NCI-H526 (cell line): ENCODE results near the gene SND1.

ENCODE experiments used
- DNase-seq, 2 experiments: peaks; one replicate each; lab custom pipeline; 2025; lab: John Stamatoyannopoulos, UW

Gene SND1

DNA sequence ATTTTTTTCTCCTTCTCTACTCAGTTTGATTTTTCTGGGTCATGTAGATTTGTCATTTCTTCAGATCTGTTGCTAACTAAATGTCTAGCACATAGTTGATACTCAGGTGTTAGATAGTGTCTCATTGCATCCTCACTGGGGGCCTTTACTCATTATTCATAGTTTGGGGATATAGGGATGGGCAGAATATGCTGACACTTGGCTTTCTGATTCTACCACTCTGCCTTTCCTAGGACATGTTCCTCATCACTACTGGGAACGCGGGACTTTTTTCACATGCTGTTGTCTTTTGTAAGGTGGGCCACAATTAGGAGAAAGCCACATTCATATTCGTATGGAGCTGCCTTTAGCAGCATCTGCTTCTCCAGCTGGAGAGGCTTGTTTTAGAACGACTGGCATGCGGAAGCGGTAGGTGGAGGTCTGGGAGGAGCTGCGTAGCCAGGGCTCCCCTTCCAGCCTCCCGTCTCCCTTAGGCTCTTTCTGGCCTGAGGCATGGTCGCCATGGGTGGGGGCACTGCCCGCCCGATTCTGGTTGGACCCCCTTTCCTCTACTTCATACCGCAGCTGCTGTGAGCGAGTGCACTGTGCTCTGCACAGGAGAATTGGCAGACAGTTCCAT, 78.8 kb downstream of the SND1 start:
- no peak for DNase-seq

DNA sequence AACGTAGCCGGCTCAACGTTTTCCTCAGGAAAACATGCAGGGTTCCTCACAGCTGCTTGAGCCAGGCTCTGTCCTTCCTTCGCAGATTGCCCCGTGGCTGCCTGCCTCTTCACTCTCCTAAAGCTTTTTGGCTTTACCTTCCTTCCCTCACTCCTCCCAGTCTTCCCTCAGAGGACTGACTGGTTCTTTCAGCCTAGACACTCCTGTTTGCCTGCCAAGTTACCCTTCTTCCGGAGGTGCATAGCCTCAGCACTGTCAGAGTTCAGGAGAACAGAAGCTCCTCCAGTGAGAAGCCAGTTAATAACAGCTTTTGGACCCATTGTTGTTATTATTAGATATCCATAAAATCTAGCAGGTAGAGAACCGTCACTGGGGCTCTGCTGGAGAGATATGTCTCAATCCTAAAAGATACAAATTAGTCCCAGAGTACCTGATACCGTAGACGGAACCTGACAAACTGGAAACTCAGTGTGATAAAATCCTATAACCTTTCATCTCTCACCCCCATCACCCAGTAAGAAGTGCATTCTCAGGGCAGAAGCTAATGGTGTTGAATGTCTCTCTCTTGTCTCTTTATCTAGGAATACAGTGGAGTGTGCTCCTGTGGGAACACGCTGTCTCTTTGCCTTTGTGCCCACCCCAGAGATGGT, 79.6 kb downstream of the SND1 start:
- DNase-seq, result no peak

DNA sequence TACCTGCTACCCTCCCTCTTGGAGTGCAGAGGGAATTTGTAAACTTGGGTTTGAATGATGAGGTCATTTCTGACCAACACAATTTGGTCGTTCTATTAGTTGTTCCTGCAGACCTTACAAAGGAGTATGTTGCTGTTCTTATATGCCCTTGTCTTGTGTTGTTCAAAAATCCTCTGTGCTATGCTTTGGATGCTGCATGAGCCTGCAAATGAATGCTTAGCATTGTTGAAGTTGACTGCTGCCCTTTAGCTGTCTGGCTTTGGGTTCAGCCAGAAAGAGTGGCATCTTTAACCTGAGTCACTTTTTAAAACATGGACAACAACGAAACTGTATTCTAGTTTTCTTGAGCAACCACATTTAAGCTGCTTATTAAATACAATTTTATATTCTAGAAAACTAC, 80.3 kb downstream of the SND1 start:
- no peak for DNase-seq

DNA sequence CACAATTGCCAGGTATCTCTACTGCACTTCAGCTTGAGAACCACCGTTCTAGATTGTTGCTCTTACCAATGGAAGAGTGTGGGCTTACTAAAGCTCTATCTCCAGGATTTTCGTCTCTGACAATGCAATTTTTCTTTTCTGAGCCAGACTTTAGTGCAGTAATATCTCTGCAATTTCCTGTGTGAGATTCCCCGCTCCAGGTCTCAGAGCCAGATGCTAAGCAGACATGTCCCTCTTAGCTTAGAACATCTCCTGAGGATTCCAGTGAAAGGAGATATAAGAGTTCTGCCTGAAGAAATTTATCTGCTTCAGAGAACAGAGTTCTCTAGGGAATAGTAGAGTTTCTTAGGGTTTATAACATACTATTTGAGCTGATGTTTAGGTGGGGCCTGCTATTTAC, 82.0 kb downstream of the SND1 start:
- DNase-seq, result no peak

DNA sequence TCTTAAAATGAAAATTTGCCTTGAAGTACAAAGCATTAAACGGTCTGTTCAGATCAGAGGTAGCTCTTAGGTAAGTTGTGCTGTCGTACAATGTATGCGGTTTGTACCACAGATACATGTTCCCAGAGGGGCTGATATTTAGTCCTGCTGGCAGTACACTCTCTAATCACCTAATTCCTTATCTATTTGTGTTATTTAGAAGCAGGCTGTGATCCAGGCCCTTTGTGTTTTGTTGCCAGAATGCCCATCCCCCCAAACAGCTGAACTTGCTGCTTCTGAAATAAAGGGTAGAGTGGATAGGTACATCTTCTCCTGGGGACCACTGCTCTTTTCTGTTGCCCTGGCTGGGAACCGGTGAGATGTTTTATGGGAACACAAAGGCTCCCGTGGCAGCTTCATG, 84.5 kb downstream of the SND1 start:
- DNase-seq, result no peak

GRCh38 chr7:127738859-127739258, 86.9 kb downstream of the SND1 start:
- DNase-seq, result no peak

- DNase-seq, result no peak
Measured at GRCh38 chr7:127741764-127742375, 89.9 kb downstream of the SND1 start.

DNA sequence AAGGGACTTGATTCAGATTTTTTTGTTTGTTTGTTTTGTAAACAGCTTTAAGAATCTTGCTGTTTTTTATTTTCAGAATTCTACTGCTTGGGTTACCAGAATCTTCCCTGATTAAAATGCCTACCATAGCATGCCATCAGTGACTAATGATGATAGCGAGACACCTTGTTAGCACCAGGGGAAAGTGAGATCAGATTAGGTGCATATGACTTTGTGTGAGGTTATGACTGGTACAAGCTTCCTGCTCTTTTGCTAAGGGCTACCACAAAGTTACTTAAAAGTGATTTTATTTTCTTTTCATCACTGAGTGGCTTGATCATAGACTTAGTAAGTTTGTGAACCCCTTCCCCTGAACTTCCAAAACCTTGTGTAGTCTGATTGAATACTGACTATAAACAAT, 93.5 kb downstream of the SND1 start:
- no peak for DNase-seq

GRCh38 chr7:127751062-127751461, 99.1 kb downstream of the SND1 start:
- DNase-seq, result no peak

GRCh38 chr7:127751490-127752448, 99.8 kb downstream of the SND1 start:
- no peak for DNase-seq

DNA sequence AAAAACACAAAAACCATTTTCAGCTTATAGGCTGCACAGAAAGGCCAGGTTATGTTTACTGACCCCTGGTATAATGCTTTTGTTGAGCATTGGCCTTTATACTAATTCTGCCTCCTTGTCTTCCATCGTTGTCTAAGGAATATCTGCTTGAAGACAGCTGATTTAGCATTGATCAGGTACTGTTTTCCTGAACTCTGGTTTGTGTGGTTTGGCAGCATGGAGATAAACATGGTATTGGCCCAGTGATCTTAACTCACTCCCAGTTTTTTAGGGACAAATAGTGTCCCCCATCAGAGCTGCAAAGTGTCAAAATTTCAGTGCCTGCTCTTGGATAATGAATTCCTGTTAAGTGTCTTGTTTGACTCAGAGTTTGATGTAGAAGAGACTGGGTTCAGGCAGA, 100.8 kb downstream of the SND1 start:
- DNase-seq, result no peak

DNA sequence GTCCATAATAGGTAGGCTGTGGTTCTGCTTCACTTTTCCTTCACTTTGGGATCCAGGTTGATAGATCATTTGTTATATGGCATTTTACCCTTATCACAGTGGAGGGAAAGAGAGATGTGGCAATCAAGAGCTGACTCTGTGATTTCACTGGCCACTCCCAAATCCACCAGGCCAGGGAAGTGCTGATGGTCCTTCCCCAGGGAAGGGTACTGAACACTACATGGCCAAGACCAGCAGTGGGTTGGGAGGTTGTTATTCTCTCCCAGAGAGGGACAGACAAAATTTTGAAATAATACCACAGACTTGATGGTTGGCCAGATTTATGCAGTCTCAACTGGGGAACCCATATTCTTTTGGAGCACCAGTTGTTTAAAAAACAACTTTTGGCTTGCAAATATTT, 102.5 kb downstream of the SND1 start:
- no peak for DNase-seq

DNA sequence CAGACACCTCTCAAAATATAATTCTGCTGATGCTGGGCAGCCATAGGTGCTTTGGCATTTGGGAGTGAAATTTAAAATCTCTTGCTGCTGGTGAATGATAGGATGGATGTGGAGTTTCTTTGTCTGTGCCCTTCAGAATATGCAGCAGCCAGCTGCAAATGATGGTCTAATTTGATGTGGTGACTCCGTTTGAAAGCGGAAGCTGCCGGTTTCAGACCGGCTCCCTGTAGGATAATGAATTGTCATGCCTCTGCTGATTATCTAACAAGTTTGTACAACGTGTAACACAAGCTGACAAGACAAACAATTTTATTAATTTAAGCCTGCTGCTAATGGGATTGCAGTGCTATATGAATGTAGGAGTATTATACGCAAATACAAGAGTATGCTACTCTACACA, 103.5 kb downstream of the SND1 start:
- DNase-seq, result peak; percentile 37 to 52

- DNase-seq, result no peak
Measured at GRCh38 chr7:127755965-127756364, 104.0 kb downstream of the SND1 start.

DNA sequence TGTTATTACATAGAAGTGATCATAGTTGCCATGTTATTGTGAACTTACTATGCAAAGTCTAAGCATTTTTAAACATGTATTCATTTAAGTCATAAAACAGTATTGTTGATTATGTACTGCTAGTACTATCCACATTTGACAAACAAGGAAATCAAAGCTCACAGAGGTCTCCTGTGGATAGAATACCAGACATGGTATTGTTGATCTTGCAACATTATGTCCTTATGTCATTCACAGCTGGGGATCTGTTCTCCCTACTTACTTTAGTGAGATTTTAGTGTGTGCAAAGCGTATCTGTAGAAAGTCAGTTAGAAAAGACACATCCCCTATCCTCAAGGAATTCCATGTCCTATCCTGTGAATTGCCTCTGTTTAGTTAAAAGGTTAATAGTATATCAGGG, 106.1 kb downstream of the SND1 start:
- DNase-seq, result no peak

DNA sequence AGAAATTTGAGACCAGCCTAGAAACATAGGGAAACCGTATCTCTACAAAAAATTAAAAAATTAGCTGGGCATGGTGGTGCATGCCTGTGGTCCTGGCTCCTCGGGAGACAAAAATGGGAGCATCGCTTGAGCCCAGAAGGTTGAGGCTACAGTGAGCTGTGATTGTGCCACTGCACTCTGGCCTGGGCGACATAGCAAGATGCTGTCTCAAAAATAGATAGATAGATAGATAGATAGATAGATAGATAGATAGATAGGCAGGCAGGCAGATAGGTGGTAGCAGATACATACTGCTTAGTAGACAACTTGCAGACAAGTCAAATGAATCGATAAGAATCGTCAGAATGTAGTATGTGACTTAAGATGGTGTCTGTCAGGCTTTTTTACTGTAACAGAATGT, 106.9 kb downstream of the SND1 start:
- DNase-seq, result no peak

- no peak for DNase-seq
Measured at GRCh38 chr7:127759945-127760421, 108.0 kb downstream of the SND1 start.

- DNase-seq, result no peak
Measured at GRCh38 chr7:127760436-127761031, 108.5 kb downstream of the SND1 start.

DNA sequence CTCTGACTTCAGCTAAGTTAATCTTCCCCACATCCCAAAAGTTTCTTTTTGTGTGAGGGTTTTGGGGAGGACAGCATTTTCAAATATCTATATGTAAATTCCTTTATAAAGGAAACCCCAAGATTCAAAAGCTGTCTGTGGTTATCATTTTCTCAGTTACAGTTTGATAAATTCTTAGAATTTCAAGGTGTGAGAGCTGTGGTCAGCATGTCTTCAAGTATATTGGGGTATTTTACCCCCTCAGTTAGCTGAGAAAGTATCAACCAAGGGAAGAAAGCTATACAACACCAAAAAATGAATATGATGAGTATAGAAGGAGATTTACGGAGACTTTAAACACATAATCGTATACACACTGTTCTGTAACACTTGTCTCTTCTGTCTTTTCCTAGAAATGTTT, 109.2 kb downstream of the SND1 start:
- no peak for DNase-seq

DNA sequence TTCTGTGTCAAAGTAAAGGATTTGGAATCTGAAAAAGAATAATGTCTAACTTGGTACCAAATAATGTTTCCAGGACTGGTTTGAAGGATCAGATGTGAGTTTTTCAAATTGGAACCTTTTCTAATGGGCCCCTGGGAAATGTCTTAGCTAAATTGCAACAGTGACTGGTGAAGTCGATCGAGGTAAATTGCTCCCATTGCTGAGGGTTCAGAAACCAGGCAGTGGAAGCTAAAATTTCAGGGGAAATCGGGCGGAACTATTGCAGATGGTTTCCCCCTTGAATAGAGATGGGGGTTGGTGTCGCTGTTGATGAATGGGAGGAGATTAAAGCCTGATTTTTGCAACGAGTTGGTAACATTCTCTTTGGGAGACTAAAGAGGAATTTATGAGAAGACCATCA, 112.7 kb downstream of the SND1 start:
- no peak for DNase-seq

GRCh38 chr7:127765150-127765549, 113.2 kb downstream of the SND1 start:
- DNase-seq, result no peak

DNA sequence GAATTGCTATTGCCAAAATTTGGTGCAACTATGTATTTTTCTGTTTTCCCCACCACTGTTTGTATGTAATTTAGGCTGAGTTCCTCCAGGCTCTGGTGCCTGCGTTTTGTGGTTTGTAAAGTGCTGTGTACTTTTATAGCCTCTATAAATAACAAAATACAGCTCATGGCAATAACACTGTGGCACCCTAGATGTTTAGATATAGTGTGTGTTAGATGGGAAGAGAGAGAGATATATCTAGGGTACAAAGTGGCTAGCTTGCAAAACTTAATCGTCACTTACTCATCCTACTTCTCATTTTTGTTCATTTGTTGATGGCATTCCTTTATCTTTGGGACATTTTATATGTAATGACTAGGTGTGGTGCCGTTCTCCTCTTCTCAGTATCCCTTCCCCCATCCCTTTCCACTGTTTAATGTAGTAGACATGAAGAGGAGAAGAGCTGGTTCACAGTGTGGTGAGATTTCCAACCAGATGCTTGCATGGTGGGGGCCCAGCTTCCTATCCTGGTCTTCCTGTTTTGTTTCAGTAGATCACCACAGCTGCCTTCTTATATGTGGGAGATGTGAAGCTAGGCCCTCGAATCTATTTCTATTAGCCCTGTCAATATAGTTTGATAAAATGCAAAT, 115.0 kb downstream of the SND1 start:
- no peak for DNase-seq
